Peyer's patch (tissue), 4 donors: ENCODE results near the gene FABP7.
A peak's percentile ranks its signal among the peaks of the same experiment; 100 is the strongest.

Experiments used
- CTCF ChIP-seq, 6 experiments: fragments of 450-650 bp in 4 of 6; fragments of 200-600 bp in 2 of 6; sonication (generic) in 1 of 6; IDR thresholded peaks; one replicate each; pipeline ENCODE4 v1.5.1; 2017 to 2019; ENCODE audit warnings: antibody characterized with exemption in 6 of 6, mild to moderate bottlenecking in 3 of 6, moderate library complexity in 1 of 6
- POLR2A ChIP-seq, 2 donors: fragments of 450-650 bp; IDR thresholded peaks; one replicate each; pipeline ENCODE4 v1.5.1; 2017; ENCODE audit warnings: antibody characterized with exemption in 2 of 2, mild to moderate bottlenecking in 2 of 2, moderate library complexity in 2 of 2

- TF ChIP-seq CTCF (IDR thresholded peaks at IDR 0.05) (peak in 3 of 6 experiments; percentile 29 to 38 (median 37)), POLR2A (IDR thresholded peaks at IDR 0.05) (no peak)
Observed at GRCh38 chr6:122790423-122791309, 11.2 kb downstream of the FABP7 start.
